ENCODE data around the gene PAGE2B. TPM values are rescaled to one million over a fixed set of nuclear protein-coding genes. Genes with fewer than 3 reads are reported as not detected.

Gene PAGE2B
- total and polyA plus RNA-seq, 9 of the 15 experiments (the other 6 are each of a cell fraction or from before 2014, with no cell fraction given), result 1.8 to 36.0 (median 16.5) TPM

GRCh38 chrX:55120761-55121358 lies 46.0 kb downstream of the PAGE2B start (continued):
- TF ChIP-seq, protein P1, sequence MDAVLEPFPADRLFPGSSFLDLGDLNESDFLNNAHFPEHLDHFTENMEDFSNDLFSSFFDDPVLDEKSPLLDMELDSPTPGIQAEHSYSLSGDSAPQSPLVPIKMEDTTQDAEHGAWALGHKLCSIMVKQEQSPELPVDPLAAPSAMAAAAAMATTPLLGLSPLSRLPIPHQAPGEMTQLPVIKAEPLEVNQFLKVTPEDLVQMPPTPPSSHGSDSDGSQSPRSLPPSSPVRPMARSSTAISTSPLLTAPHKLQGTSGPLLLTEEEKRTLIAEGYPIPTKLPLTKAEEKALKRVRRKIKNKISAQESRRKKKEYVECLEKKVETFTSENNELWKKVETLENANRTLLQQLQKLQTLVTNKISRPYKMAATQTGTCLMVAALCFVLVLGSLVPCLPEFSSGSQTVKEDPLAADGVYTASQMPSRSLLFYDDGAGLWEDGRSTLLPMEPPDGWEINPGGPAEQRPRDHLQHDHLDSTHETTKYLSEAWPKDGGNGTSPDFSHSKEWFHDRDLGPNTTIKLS (IDR thresholded peaks at IDR 0.05; ENCODE audit: borderline replicate concordance, low read depth), result no peak
- TF ChIP-seq POLR3A (IDR thresholded peaks at IDR 0.05; ENCODE audit: borderline replicate concordance, extremely low read depth, insufficient read depth, insufficient read length) (no peak), HDAC1 (IDR thresholded peaks at IDR 0.05) (peak in 1 of 2 experiments; percentile 77; a peak in 2 of 4 replicates), PURB (CRISPR knock-in tag; IDR thresholded peaks at IDR 0.05; ENCODE audit: low read depth) (no peak), DPF2 (IDR thresholded peaks at IDR 0.05) (peak; percentile 88), TEAD1 (CRISPR knock-in tag; IDR thresholded peaks at IDR 0.05) (peak in 1 of 2 experiments; percentile 62; a peak in 1 of 4 replicates), FOXM1 (IDR thresholded peaks at IDR 0.05; ENCODE audit: low read depth) (peak; percentile 68; the same call in 1 of the 2 replicates), FOXM1 (CRISPR knock-in tag; IDR thresholded peaks at IDR 0.05; ENCODE audit: low read depth) (no peak), CEBPG (CRISPR knock-in tag; IDR thresholded peaks at IDR 0.05) (peak; percentile 76), CEBPG (tag; conservative IDR thresholded peaks at IDR 0.05 in 1 of 2, IDR thresholded peaks at IDR 0.05 in 1 of 2) (peak in 1 of 2 experiments; percentile 72; a peak in 2 of 4 replicates), PHB2 (IDR thresholded peaks at IDR 0.05; ENCODE audit: low read depth) (peak; percentile 64), SMARCE1 (IDR thresholded peaks at IDR 0.05) (peak; percentile 83), SMAD4 (CRISPR knock-in tag; conservative IDR thresholded peaks at IDR 0.05) (peak; percentile 94), HDAC2 (IDR thresholded peaks at IDR 0.05) (peak; percentile 62; the same call in 1 of the 2 replicates), ZKSCAN3 (CRISPR knock-in tag; IDR thresholded peaks at IDR 0.05) (no peak), HES1 (IDR thresholded peaks at IDR 0.05; ENCODE audit: low read depth) (0 out of 2 replicates have a peak, but pooled peaks have one; percentile 25)
- TF ChIP-seq, protein P2, sequence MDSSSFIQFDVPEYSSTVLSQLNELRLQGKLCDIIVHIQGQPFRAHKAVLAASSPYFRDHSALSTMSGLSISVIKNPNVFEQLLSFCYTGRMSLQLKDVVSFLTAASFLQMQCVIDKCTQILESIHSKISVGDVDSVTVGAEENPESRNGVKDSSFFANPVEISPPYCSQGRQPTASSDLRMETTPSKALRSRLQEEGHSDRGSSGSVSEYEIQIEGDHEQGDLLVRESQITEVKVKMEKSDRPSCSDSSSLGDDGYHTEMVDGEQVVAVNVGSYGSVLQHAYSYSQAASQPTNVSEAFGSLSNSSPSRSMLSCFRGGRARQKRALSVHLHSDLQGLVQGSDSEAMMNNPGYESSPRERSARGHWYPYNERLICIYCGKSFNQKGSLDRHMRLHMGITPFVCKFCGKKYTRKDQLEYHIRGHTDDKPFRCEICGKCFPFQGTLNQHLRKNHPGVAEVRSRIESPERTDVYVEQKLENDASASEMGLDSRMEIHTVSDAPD (CRISPR knock-in tag; IDR thresholded peaks at IDR 0.05), result no peak
- TF ChIP-seq, protein P3, sequence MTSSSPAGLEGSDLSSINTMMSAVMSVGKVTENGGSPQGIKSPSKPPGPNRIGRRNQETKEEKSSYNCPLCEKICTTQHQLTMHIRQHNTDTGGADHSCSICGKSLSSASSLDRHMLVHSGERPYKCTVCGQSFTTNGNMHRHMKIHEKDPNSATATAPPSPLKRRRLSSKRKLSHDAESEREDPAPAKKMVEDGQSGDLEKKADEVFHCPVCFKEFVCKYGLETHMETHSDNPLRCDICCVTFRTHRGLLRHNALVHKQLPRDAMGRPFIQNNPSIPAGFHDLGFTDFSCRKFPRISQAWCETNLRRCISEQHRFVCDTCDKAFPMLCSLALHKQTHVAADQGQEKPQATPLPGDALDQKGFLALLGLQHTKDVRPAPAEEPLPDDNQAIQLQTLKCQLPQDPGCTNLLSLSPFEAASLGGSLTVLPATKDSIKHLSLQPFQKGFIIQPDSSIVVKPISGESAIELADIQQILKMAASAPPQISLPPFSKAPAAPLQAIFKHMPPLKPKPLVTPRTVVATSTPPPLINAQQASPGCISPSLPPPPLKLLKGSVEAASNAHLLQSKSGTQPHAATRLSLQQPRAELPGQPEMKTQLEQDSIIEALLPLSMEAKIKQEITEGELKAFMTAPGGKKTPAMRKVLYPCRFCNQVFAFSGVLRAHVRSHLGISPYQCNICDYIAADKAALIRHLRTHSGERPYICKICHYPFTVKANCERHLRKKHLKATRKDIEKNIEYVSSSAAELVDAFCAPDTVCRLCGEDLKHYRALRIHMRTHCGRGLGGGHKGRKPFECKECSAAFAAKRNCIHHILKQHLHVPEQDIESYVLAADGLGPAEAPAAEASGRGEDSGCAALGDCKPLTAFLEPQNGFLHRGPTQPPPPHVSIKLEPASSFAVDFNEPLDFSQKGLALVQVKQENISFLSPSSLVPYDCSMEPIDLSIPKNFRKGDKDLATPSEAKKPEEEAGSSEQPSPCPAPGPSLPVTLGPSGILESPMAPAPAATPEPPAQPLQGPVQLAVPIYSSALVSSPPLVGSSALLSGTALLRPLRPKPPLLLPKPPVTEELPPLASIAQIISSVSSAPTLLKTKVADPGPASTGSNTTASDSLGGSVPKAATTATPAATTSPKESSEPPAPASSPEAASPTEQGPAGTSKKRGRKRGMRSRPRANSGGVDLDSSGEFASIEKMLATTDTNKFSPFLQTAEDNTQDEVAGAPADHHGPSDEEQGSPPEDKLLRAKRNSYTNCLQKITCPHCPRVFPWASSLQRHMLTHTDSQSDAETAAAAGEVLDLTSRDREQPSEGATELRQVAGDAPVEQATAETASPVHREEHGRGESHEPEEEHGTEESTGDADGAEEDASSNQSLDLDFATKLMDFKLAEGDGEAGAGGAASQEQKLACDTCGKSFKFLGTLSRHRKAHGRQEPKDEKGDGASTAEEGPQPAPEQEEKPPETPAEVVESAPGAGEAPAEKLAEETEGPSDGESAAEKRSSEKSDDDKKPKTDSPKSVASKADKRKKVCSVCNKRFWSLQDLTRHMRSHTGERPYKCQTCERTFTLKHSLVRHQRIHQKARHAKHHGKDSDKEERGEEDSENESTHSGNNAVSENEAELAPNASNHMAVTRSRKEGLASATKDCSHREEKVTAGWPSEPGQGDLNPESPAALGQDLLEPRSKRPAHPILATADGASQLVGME (CRISPR knock-in tag; IDR thresholded peaks at IDR 0.05), result no peak
